K562 (cell line): ENCODE results near the gene AFAP1. TPM values are rescaled to one million over a fixed set of nuclear protein-coding genes. Genes with fewer than 3 reads are reported as not detected.

ENCODE experiments used
- ATAC-seq: fragments of 200-7000 bp; cut with Tn5 transposase; 3 replicates; pipeline ENCODE4 v1.9.1; 2020; ENCODE audit warnings: moderate library complexity
- BruUV-seq: library from RNA; stranded (reverse); fragments of 400-500 nt; replicated peaks from 2 replicates; lab custom pipeline; 2021; lab: Mats Ljungman, UMichigan
- CTCF ChIA-PET: fragments of 300-600 bp; formaldehyde crosslinking; extraction: SDS; loops from one replicate; lab custom pipeline; 2021; ENCODE audit warnings: low intra/inter-chr PET ratio; lab: Yijun Ruan, JAX
- POLR2A ChIA-PET: fragments of 300-600, 350-650 bp; sonication (Branson Sonifier 250); formaldehyde crosslinking; extraction: SDS; loops from one replicate; lab custom pipeline; 2021; ENCODE audit warnings: antibody characterized with exemption, inconsistent platforms; lab: Yijun Ruan, JAX
- DNase-seq, 4 experiments: peaks; one replicate each; pipeline versions ENCODE4 v3.0.0 to v3.0.0-alpha.2; 2011 to 2018; ENCODE audit warnings: low spot score in 3 of 4, mixed read lengths in 3 of 4; ENCODE audit errors: extremely low read depth in 1 of 4
- FAIRE-seq: peaks from 2 replicates; lab custom pipeline; 2011; peaks lifted over from hg19 to GRCh38; lab: Jason Lieb, UNC
- H2AFZ ChIP-seq: 2 replicates; pipeline ENCODE4 v1.6.0; 2011; ENCODE audit warnings: low read depth, low read length, control low read depth, inconsistent platforms
- H3K27ac ChIP-seq: fragments of 200-600 bp; 3 replicates; pipeline ENCODE4 v1.8.0; 2011; ENCODE audit warnings: low read depth, mild to moderate bottlenecking, control low read depth, inconsistent platforms, low read length, moderate library complexity, mixed read lengths; ENCODE audit errors: extremely low read depth
- H3K27me3 ChIP-seq, 2 experiments: fragments of 300-600 bp in 1 of 2; 2 replicates in 1 of 2; 3 replicates in 1 of 2; pipeline versions ENCODE4 v1.6.0 to v1.8.0; 2011; ENCODE audit warnings: inconsistent platforms in 2 of 2, low read length in 2 of 2, mild to moderate bottlenecking in 1 of 2, mixed read lengths in 1 of 2, moderate library complexity in 1 of 2; ENCODE audit not compliant: control insufficient read depth in 2 of 2, insufficient read depth in 2 of 2
- H3K36me3 ChIP-seq: fragments of 300-600 bp; 3 replicates; pipeline ENCODE4 v1.8.0; 2011; ENCODE audit warnings: mild to moderate bottlenecking, low read length, inconsistent platforms; ENCODE audit not compliant: control insufficient read depth, insufficient read depth
- H3K4me1 ChIP-seq, 2 experiments: fragments of 200-600 bp in 1 of 2; replicated peaks in 1 of 2; 2 replicates in 1 of 2; 3 replicates in 1 of 2; pipeline versions ENCODE4 v1.5.1 to v1.8.0; 2011; ENCODE audit warnings: inconsistent platforms in 2 of 2, low read length in 2 of 2, mild to moderate bottlenecking in 1 of 2, mixed read lengths in 1 of 2, moderate library complexity in 1 of 2; ENCODE audit not compliant: control insufficient read depth in 2 of 2, insufficient read depth in 2 of 2
- H3K4me2 ChIP-seq: 2 replicates; pipeline ENCODE4 v1.6.1; 2011; ENCODE audit warnings: low read length, control low read depth, inconsistent platforms, mixed read lengths; ENCODE audit not compliant: insufficient read depth
- H3K4me3 ChIP-seq: fragments of 200-600 bp; sonication (generic), shearing (Covaris generic); 2 replicates; pipeline ENCODE4 v1.5.1; 2016; ENCODE audit warnings: control low read depth, inconsistent platforms
- H3K79me2 ChIP-seq: fragments of 200-600 bp; 3 replicates; pipeline ENCODE4 v1.8.0; 2011; ENCODE audit warnings: low read length, inconsistent platforms; ENCODE audit not compliant: control insufficient read depth, insufficient read depth
- H3K9ac ChIP-seq, 2 experiments: 2 replicates each; pipeline versions ENCODE4 v1.6.0 to v1.6.1; 2011; ENCODE audit warnings: low read depth in 2 of 2, low read length in 2 of 2, control low read depth in 1 of 2, inconsistent platforms in 1 of 2, mild to moderate bottlenecking in 1 of 2, mixed read lengths in 1 of 2; ENCODE audit not compliant: insufficient read depth in 1 of 2
- H3K9me1 ChIP-seq: one replicate; pipeline ENCODE4 v1.6.0; 2011; ENCODE audit warnings: inconsistent platforms, mild to moderate bottlenecking, low read length, moderate library complexity; ENCODE audit not compliant: control insufficient read depth, insufficient read depth
- H3K9me3 ChIP-seq: replicated peaks from 2 replicates; pipeline ENCODE4 v1.5.1; 2011; ENCODE audit warnings: low read depth, low read length, inconsistent platforms; ENCODE audit not compliant: control insufficient read depth, insufficient read depth
- H4K20me1 ChIP-seq: replicated peaks from 2 replicates; pipeline ENCODE4 v1.6.1; 2011; ENCODE audit warnings: low read length, inconsistent platforms, mixed read lengths; ENCODE audit not compliant: control insufficient read depth, insufficient read depth
- ATF1 ChIP-seq, 2 experiments: fragments of 450-650 bp in 1 of 2; IDR thresholded peaks; 2 replicates each; pipeline ENCODE4 v1.6.1; 2016; ENCODE audit warnings: missing compliant biosample characterization in 1 of 2, missing genetic modification characterization in 1 of 2
- C11orf30 ChIP-seq: fragments of 450-650 bp; IDR thresholded peaks from 2 replicates; pipeline ENCODE4 v1.6.1; 2016; ENCODE audit warnings: low read depth, mild to moderate bottlenecking
- GATAD2A ChIP-seq: fragments of 450-650 bp; IDR thresholded peaks from 2 replicates; pipeline ENCODE4 v1.6.1; 2017
- GTF2F1 ChIP-seq: IDR thresholded peaks from 2 replicates; pipeline ENCODE4 v1.6.1; 2011; ENCODE audit warnings: low read depth, low read length, improper control_type of control experiment
- MEIS2 ChIP-seq: fragments of 450-650 bp; IDR thresholded peaks from 2 replicates; pipeline ENCODE4 v1.6.1; 2014; ENCODE audit warnings: mild to moderate bottlenecking; ENCODE audit not compliant: partially characterized antibody
- NCOA1 ChIP-seq: fragments of 450-650 bp; IDR thresholded peaks from 2 replicates; pipeline ENCODE4 v1.6.1; 2016; ENCODE audit warnings: low read depth
- PHB ChIP-seq: fragments of 250-450 bp; sonication (Bioruptor Pico); IDR thresholded peaks from 2 replicates; pipeline ENCODE4 v1.5.0; 2021
- PHTF2 ChIP-seq: fragments of 250-450 bp; sonication (Bioruptor Pico); IDR thresholded peaks from 2 replicates; pipeline ENCODE4 v1.5.0; 2021; ENCODE audit warnings: mild to moderate bottlenecking
- RNF2 ChIP-seq: sonication (generic); IDR thresholded peaks from 2 replicates; pipeline ENCODE4 v1.6.1; 2016
- ZBED1 ChIP-seq: IDR thresholded peaks from 2 replicates; pipeline ENCODE4 v1.6.1; 2014
- ZNF316 ChIP-seq: fragments of 450-650 bp; IDR thresholded peaks from 2 replicates; pipeline ENCODE4 v1.6.1; 2016
- ZNF75A ChIP-seq: fragments of 450-650 bp; formaldehyde crosslinking; IDR thresholded peaks from 2 replicates; pipeline ENCODE4 v1.4.0; 2020; ENCODE audit warnings: mild to moderate bottlenecking
- whole genome bisulfite sequencing: fragments of 100-300 bp; shearing (Covaris generic); methylation state at CpG from one replicate; pipeline ENCODE4 v1.1.6; 2016; ENCODE audit warnings: low coverage, mixed read lengths; ENCODE audit not compliant: insufficient coverage; ENCODE audit errors: missing lambda C conversion rate; 5-methylcytosine and 5-hydroxymethylcytosine counted together
- in situ Hi-C: fragments of 300-500 bp; cut with MboI; formaldehyde crosslinking; loops from 4 replicates; pipeline ENCODE4 v1.15.0; 2018; ENCODE audit warnings: inconsistent platforms, mixed read lengths
- intact Hi-C: fragments of 100-400 bp; cut with micrococcal nuclease; formaldehyde crosslinking; loops from 2 replicates; pipeline ENCODE4 v1.14.2; 2022
- polyA plus RNA-seq, 8 experiments: library from polyadenylated mRNA; depleted of rRNA in 4 of 8; stranded (reverse) in 5 of 8; unstranded in 3 of 8; fragments of >200 nt; fragmentation: Nextera tagmentation in 2 of 8; fragmentation: Illumina TruSeq in 1 of 8; extraction: Ambion mirVana in 2 of 8; extraction: Trizol in 1 of 8; gene quantifications; 2 replicates each; pipeline versions ENCODE4 v1.2.1 to v1.2.3, GENCODE V29; 2011 to 2014; ENCODE audit warnings: inconsistent platforms in 1 of 8, missing spikeins in 1 of 8
- total RNA-seq, 7 experiments: library from RNA; depleted of rRNA in 6 of 7; stranded (reverse); fragments of >200 nt in 6 of 7; fragmentation: Illumina TruSeq in 2 of 7; extraction: Trizol in 2 of 7; gene quantifications; 2 replicates each; pipeline versions ENCODE4 v1.2.1 to v1.2.3, GENCODE V29; 2011 to 2021; ENCODE audit warnings: low replicate concordance in 1 of 7
- TF ChIP-seq, protein P1 (sequence below): fragments of 250-450 bp; sonication (Bioruptor Pico); IDR thresholded peaks from 2 replicates; pipeline ENCODE4 v1.4.0; 2020; ENCODE audit warnings: mild to moderate bottlenecking, moderate library complexity
- TF ChIP-seq, protein P2 (sequence below): fragments of 250-450 bp; sonication (Bioruptor Pico); IDR thresholded peaks from 2 replicates; pipeline ENCODE4 v1.9.0; 2021; ENCODE audit warnings: mild to moderate bottlenecking
- TF ChIP-seq, protein P3 (sequence below): fragments of 250-450 bp; sonication (Bioruptor Pico); IDR thresholded peaks from 2 replicates; pipeline ENCODE4 v1.8.0; 2022; ENCODE audit warnings: inconsistent platforms, mild to moderate bottlenecking, moderate library complexity, borderline replicate concordance

The AFAP1 gene
- total and polyA plus RNA-seq, 9 of the 15 experiments (the other 6 are each of a cell fraction or from before 2014, with no cell fraction given): 0.07 to 0.42 (median 0.12) TPM; not detected in 1

DNA sequence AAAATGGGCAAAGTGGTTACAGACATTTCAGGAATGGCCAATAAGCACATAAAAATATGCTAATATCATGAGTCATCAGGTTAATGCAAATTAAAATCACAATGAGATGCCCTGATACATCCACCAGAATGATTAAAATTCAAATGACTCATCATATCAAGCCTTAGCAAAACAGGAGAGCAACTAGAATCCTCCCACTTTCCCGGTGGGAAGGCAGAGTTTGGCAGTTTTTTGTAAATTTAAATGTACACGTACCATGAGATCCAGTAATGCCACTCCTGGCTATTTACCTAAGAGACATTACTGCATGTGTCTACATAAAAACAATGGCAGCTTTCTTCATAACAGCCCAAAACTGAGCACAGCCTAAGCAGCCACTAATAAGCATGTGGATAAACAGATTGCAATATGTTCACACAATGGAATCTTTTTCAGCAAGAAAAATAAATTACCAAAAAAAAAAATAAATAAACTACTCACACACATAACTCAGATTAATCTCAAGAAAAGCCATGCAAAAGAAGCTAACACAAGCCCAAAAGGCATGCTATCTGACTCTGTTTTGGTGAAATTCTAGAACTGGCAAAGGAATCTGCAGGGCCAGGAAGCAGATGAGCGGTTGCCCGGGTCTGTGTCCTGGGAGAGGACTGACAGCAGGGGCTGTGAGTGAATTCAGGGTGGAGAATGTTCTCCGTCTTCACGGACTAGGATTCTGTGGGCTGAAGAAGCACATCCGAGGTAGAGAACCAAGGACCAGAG lies 48.8 kb downstream of the AFAP1 start:
- Histone ChIP-seq H3K79me2 (no peaks in the 10 kb centered on the region), H3K27ac (no peak overlapping the region), H3K27me3 (peaks cover 17 to 29% of the 10 kb centered on the region in 2 experiments; a peak in 4 of 5 replicates), H4K20me1 (no peaks in the 10 kb centered on the region), H3K9me1 (no peaks in the 10 kb centered on the region), H3K4me2 (no peak overlapping the region), H3K9ac (no peak overlapping the region), H3K4me3 (no peak overlapping the region), H2AFZ (no peak overlapping the region), H3K4me1 (no peaks in the 10 kb centered on the region), H3K9me3 (no peaks in the 10 kb centered on the region; the same call in 1 of the 2 replicates), H3K36me3 (no peaks in the 10 kb centered on the region)
- ATAC-seq (no peak), FAIRE-seq (no peak), DNase-seq (no peak)
- intact Hi-C loops: no loop called here
- ChIA-PET CTCF (no interaction called here), POLR2A (no interaction called here)
- peak; percentile 15; the same call in 1 of the 2 replicates for TF ChIP-seq C11orf30
- TF ChIP-seq ZNF316: peak; percentile 35
- TF ChIP-seq GATAD2A: no peak
- WGBS: 2% methylated on average over 7 of the region's 7 CpGs
- BruUV-seq: no TSS peak
- in situ Hi-C loops: no loop called here

DNA sequence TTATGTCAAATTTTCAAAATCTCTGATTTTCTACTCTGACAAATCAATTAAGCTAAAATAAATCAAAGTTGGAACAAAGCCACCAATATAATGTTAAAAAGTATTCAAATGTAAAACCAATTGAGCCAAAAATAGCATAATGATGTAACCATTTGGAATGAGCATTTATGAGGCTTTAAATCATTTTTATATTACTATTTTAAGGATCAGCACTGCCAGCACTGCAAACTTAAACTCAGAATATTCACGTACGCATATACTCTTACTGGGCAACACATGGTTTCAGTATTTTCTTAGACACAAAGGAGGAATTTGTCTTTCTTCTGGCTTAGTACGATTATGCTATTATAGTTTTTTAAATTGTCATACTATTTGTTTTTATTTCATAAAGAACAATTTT lies 52.2 kb downstream of the AFAP1 start:
- H2AFZ ChIP-seq: no peak overlapping the region
- FAIRE-seq (no peak), ATAC-seq (no peak), DNase-seq (no peak)
- H3K4me1 ChIP-seq: no peaks in the 10 kb centered on the region
- H3K4me2 ChIP-seq: no peak overlapping the region
- H3K79me2 ChIP-seq: no peaks in the 10 kb centered on the region
- no peak overlapping the region for H3K27ac ChIP-seq
- no peak overlapping the region for H3K4me3 ChIP-seq
- no peak overlapping the region for H3K9ac ChIP-seq
- no peaks in the 10 kb centered on the region for H3K36me3 ChIP-seq
- no peaks in the 10 kb centered on the region for H3K9me1 ChIP-seq
- no TSS peak for BruUV-seq
- ChIA-PET POLR2A (no interaction called here), CTCF (no interaction called here)
- intact Hi-C loops (no loop called here), in situ Hi-C loops (no loop called here)
- WGBS: 2% methylated on average over 3 of the region's 3 CpGs
- no peak for TF ChIP-seq ZBED1
- no peak for TF ChIP-seq PHB (CRISPR knock-in tag)
- no peak for TF ChIP-seq ZNF75A (CRISPR knock-in tag)
- TF ChIP-seq PHTF2 (CRISPR knock-in tag): no peak
- TF ChIP-seq, protein P1, sequence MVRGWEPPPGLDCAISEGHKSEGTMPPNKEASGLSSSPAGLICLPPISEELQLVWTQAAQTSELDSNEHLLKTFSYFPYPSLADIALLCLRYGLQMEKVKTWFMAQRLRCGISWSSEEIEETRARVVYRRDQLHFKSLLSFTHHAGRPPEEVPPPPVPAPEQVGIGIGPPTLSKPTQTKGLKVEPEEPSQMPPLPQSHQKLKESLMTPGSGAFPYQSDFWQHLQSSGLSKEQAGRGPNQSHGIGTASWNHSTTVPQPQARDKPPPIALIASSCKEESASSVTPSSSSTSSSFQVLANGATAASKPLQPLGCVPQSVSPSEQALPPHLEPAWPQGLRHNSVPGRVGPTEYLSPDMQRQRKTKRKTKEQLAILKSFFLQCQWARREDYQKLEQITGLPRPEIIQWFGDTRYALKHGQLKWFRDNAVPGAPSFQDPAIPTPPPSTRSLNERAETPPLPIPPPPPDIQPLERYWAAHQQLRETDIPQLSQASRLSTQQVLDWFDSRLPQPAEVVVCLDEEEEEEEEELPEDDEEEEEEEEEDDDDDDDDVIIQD (CRISPR knock-in tag): no peak
- TF ChIP-seq MEIS2: no peak
- TF ChIP-seq NCOA1: no peak
- TF ChIP-seq, protein P2, sequence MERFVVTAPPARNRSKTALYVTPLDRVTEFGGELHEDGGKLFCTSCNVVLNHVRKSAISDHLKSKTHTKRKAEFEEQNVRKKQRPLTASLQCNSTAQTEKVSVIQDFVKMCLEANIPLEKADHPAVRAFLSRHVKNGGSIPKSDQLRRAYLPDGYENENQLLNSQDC: no peak
- TF ChIP-seq, protein P3, sequence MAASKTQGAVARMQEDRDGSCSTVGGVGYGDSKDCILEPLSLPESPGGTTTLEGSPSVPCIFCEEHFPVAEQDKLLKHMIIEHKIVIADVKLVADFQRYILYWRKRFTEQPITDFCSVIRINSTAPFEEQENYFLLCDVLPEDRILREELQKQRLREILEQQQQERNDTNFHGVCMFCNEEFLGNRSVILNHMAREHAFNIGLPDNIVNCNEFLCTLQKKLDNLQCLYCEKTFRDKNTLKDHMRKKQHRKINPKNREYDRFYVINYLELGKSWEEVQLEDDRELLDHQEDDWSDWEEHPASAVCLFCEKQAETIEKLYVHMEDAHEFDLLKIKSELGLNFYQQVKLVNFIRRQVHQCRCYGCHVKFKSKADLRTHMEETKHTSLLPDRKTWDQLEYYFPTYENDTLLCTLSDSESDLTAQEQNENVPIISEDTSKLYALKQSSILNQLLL: no peak
- no peak for TF ChIP-seq GTF2F1
- no peak for TF ChIP-seq RNF2
- TF ChIP-seq ATF1 (CRISPR knock-in tag; IDR thresholded peaks at IDR 0.05): no peak
- TF ChIP-seq ATF1 (tag; IDR thresholded peaks at IDR 0.05): no peak
- peaks cover 2 to 13% of the 10 kb centered on the region in 2 experiments; a peak in 3 of 5 replicates for H3K27me3 ChIP-seq
- no peaks in the 10 kb centered on the region for H4K20me1 ChIP-seq
- H3K9me3 ChIP-seq: no peaks in the 10 kb centered on the region
